SK-N-SH treated with all-trans-retinoic acid at 6 μM for 48 hours (cell line): ENCODE data around the gene MOV10L1.

Experiments
- ATAC-seq: fragments of 200-7000 bp; cut with Tn5 transposase; 3 replicates; pipeline ENCODE4 v1.9.1; 2020; ENCODE audit warnings: mild to moderate bottlenecking, moderate library complexity
- ARNTL ChIP-seq: fragments of 450-650 bp; formaldehyde crosslinking; IDR thresholded peaks from 2 replicates; pipeline ENCODE4 v1.5.0; 2020; ENCODE audit warnings: low read depth, mild to moderate bottlenecking, moderate library complexity, borderline replicate concordance
- BACH2 ChIP-seq: fragments of 250-450 bp; sonication (Bioruptor Pico); IDR thresholded peaks from 2 replicates; pipeline ENCODE4 v1.9.0; 2021; ENCODE audit warnings: mild to moderate bottlenecking, borderline replicate concordance
- CSDC2 ChIP-seq: fragments of 250-450 bp; sonication (Bioruptor Pico); IDR thresholded peaks from 2 replicates; pipeline ENCODE4 v1.5.0; 2020; ENCODE audit warnings: mild to moderate bottlenecking, moderate library complexity
- CSRNP3 ChIP-seq: fragments of 250-450 bp; sonication (Bioruptor Pico); IDR thresholded peaks from 2 replicates; pipeline ENCODE4 v1.5.1; 2021; ENCODE audit warnings: mild to moderate bottlenecking, moderate library complexity
- ESRRG ChIP-seq: fragments of 250-450 bp; sonication (Bioruptor Pico); IDR thresholded peaks from 2 replicates; pipeline ENCODE4 v1.6.1; 2021; ENCODE audit warnings: mild to moderate bottlenecking
- GLIS3 ChIP-seq: fragments of 250-450 bp; sonication (Bioruptor Pico); IDR thresholded peaks from 2 replicates; pipeline ENCODE4 v1.5.0; 2020; ENCODE audit warnings: mild to moderate bottlenecking, moderate library complexity
- ISL1 ChIP-seq: fragments of 250-450 bp; sonication (Bioruptor Pico); IDR thresholded peaks from 2 replicates; pipeline ENCODE4 v2.1.2; 2022; ENCODE audit warnings: mild to moderate bottlenecking, moderate library complexity
- PATZ1 ChIP-seq: fragments of 250-450 bp; sonication (Bioruptor Pico); IDR thresholded peaks from 2 replicates; pipeline ENCODE4 v1.8.0; 2020; ENCODE audit warnings: mild to moderate bottlenecking, moderate library complexity, borderline replicate concordance
- POU6F1 ChIP-seq: fragments of 250-450 bp; sonication (Bioruptor Pico); IDR thresholded peaks from 2 replicates; pipeline ENCODE4 v1.8.0; 2021; ENCODE audit warnings: low read depth, mild to moderate bottlenecking, moderate library complexity, borderline replicate concordance
- PPARA ChIP-seq: fragments of 250-450 bp; sonication (Bioruptor Pico); IDR thresholded peaks from 2 replicates; pipeline ENCODE4 v1.5.0; 2020; ENCODE audit warnings: mild to moderate bottlenecking, borderline replicate concordance
- RARB ChIP-seq: fragments of 250-450 bp; sonication (Bioruptor Pico); IDR thresholded peaks from 2 replicates; pipeline ENCODE4 v1.8.0; 2021; ENCODE audit warnings: mild to moderate bottlenecking, moderate library complexity
- SNAI2 ChIP-seq: fragments of 250-450 bp; sonication (Bioruptor Pico); IDR thresholded peaks from 2 replicates; pipeline ENCODE4 v1.5.0; 2020; ENCODE audit warnings: mild to moderate bottlenecking, moderate library complexity
- TCF4 ChIP-seq: fragments of 250-450 bp; sonication (Bioruptor Pico); IDR thresholded peaks from 2 replicates; pipeline ENCODE4 v1.8.0; 2021; ENCODE audit warnings: mild to moderate bottlenecking, moderate library complexity, borderline replicate concordance
- TOX ChIP-seq: fragments of 250-450 bp; sonication (Bioruptor Pico); IDR thresholded peaks from 2 replicates; pipeline ENCODE4 v1.8.0; 2021; ENCODE audit warnings: mild to moderate bottlenecking, moderate library complexity, borderline replicate concordance
- TSHZ2 ChIP-seq: fragments of 250-450 bp; sonication (Bioruptor Pico); IDR thresholded peaks from 2 replicates; pipeline ENCODE4 v1.5.0; 2020; ENCODE audit warnings: mild to moderate bottlenecking, moderate library complexity
- ZC3H10 ChIP-seq: fragments of 250-450 bp; sonication (Bioruptor Pico); IDR thresholded peaks from 2 replicates; pipeline ENCODE4 v1.5.1; 2021; ENCODE audit warnings: mild to moderate bottlenecking, moderate library complexity
- ZNF565 ChIP-seq: fragments of 450-650 bp; formaldehyde crosslinking; conservative IDR thresholded peaks from 2 replicates; pipeline ENCODE4 v1.5.0; 2020; ENCODE audit warnings: low read depth, mild to moderate bottlenecking, moderate library complexity
- ZNF70 ChIP-seq: fragments of 450-650 bp; formaldehyde crosslinking; IDR thresholded peaks from 2 replicates; pipeline ENCODE4 v1.5.0; 2020; ENCODE audit warnings: mild to moderate bottlenecking, moderate library complexity
- ZNF8 ChIP-seq: fragments of 450-650 bp; formaldehyde crosslinking; IDR thresholded peaks from 2 replicates; pipeline ENCODE4 v1.5.0; 2020; ENCODE audit warnings: mild to moderate bottlenecking, moderate library complexity

MOV10L1 gene

GRCh38 chr22:50089231-50089630 is 575 bp upstream of the MOV10L1 start:
- ATAC-seq, result no peak
- TF ChIP-seq SNAI2 (CRISPR knock-in tag) (no peak), ESRRG (CRISPR knock-in tag) (no peak), ISL1 (no peak), TCF4 (CRISPR knock-in tag) (no peak), ARNTL (CRISPR knock-in tag) (no peak), ZNF70 (CRISPR knock-in tag) (no peak)

GRCh38 chr22:50090412-50090714 is 557 bp downstream of the MOV10L1 start:
- no peak for TF ChIP-seq SNAI2 (CRISPR knock-in tag)
- TF ChIP-seq ZNF8 (CRISPR knock-in tag), result no peak
- TF ChIP-seq PPARA (CRISPR knock-in tag), result no peak
- no peak for TF ChIP-seq ESRRG (CRISPR knock-in tag)
- TF ChIP-seq ISL1, result no peak
- TF ChIP-seq ZNF565 (CRISPR knock-in tag), result no peak
- TF ChIP-seq TCF4 (CRISPR knock-in tag), result no peak
- no peak for TF ChIP-seq TSHZ2 (CRISPR knock-in tag)
- no peak for TF ChIP-seq BACH2 (CRISPR knock-in tag)
- no peak for TF ChIP-seq CSRNP3 (CRISPR knock-in tag)
- TF ChIP-seq PATZ1 (CRISPR knock-in tag), result no peak
- no peak for TF ChIP-seq ARNTL (CRISPR knock-in tag)
- ATAC-seq, result no peak

GRCh38 chr22:50091092-50091768 is 1.4 kb downstream of the MOV10L1 start:
- peak; percentile 42 for ATAC-seq
- TF ChIP-seq ZC3H10 (no peak), TCF4 (CRISPR knock-in tag) (peak; percentile 45; the same call in 1 of the 2 replicates), ZNF70 (CRISPR knock-in tag) (no peak)

- ATAC-seq, result no peak
- TF ChIP-seq PATZ1 (CRISPR knock-in tag) (no peak), POU6F1 (CRISPR knock-in tag) (no peak), ARNTL (CRISPR knock-in tag) (no peak), RARB (CRISPR knock-in tag) (no peak), ESRRG (CRISPR knock-in tag) (no peak), CSRNP3 (CRISPR knock-in tag) (no peak), ISL1 (no peak), SNAI2 (CRISPR knock-in tag) (no peak), ZNF565 (CRISPR knock-in tag) (no peak), GLIS3 (no peak), TCF4 (CRISPR knock-in tag) (no peak), TOX (no peak), ZC3H10 (no peak), ZNF70 (CRISPR knock-in tag) (no peak), CSDC2 (CRISPR knock-in tag) (no peak), PPARA (CRISPR knock-in tag) (no peak), TSHZ2 (CRISPR knock-in tag) (no peak)
Observed at GRCh38 chr22:50092342-50092741, 2.5 kb downstream of the MOV10L1 start.
